ENCODE measurements around the gene IER5L. TPM values are rescaled to one million over a fixed set of nuclear protein-coding genes. Genes with fewer than 3 reads are reported as not detected.

Gene IER5L
- total RNA-seq, 2 experiments from 2014 or later = 8.6 to 8.8 TPM

DNA sequence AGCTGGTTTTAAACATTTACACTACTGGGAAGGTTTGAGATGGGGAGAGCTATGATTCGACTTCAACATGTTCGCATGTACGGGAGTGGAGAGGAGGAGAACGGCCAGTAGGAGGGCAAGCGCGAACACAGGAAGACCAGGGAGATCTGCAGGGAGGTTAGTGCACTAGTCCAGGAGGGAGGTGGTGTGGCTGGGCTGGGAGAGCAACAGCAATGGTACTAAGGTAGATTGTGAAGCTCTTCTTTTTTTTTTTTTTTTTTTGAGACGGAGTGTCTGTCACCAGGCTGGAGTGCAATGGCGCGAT is 16.6 kb downstream of the IER5L start:
- no peak for ATAC-seq (ENCODE audit: low read depth)
- Mint-ChIP-seq H3K27ac (peak overlapping the region; percentile 21), H3K36me3 (no peaks in the 10 kb centered on the region), H3K9me3 (no peaks in the 10 kb centered on the region), H3K27me3 (no peaks in the 10 kb centered on the region), H3K4me3 (no peak overlapping the region), H3K4me1 (peaks cover 2% of the 10 kb centered on the region)
- DNase-seq = no peak
- POLR2A ChIA-PET = interaction anchor here (0.6 kb wide), 1 partner anchor 446 kb away, joined by 3 read pairs; no protein-coding TSS in a partner anchor

DNA sequence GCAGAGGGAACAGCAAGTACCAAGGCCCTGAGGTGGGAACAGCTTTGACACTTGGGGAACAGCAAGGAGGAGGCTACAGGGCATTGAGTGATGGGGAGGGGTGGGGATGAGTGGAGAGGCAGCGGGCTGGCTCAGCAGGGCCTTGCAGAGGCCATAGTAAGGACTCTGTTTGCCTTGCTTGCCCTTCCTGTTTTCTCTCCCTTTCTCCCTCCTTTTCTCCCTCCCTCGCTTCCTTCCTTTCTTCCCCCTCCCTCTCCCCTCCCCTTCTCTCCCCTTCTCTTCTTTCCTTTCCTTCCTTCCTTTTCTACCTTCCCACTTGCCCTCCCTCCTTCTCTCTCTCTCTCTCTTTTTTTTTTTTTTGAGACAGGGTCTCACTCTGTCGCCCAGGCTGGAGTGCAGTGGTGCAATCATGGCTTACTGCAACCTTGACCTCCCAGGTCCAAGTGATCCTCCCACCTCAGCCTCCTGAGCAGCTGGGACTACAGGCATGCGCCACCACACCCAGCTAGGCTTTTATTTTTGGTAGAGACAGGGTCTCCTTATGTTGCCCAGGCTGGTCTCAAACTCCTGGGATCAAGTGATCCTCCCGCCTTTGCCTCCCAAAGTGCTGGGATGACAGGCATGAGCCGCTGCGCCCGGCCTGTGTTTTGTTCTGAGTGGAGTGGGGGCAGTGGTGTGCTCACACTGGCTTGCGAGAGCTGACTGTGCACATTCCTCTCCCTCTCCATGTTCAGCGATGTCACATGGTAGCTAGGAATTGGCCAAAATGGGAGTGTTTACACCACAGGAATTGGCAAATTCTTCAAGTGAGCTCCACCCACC is 17.1 kb downstream of the IER5L start:
- Mint-ChIP-seq H3K36me3 (no peaks in the 10 kb centered on the region), H3K27ac (no peak overlapping the region)

DNA sequence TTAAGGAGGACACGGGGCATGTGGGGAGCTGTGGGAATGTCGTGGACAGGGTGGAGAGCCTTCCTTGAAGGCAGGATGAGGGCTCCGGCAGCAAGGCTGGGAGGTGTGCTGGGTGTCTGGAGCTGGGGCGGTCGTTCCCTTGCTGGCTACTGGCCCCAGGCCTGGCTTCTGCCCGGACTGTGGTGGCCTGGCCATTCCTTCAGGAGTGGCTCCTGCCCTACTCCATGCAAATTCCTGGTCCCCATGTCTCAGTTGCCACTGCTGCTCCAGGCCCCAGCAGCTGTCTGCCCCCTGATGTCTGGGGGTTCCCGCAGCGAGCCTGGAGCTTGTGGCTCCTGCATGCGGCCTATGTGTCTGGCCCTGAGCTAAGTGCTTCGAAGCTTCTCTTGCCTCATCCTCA is 21.9 kb downstream of the IER5L start:
- no peak overlapping the region for H3K27ac Mint-ChIP-seq
- DNase-seq = no peak
- H3K9me3 Mint-ChIP-seq = no peaks in the 10 kb centered on the region
- ATAC-seq (ENCODE audit: low read depth) = no peak
- no peaks in the 10 kb centered on the region for H3K27me3 Mint-ChIP-seq
- no peaks in the 10 kb centered on the region for H3K36me3 Mint-ChIP-seq
- no peaks in the 10 kb centered on the region for H3K4me1 Mint-ChIP-seq
- POLR2A ChIA-PET = no interaction called here
- H3K4me3 Mint-ChIP-seq = no peak overlapping the region

More for the DNA sequence above, 17.1 kb downstream of the IER5L start:
- DNase-seq (no peak), ATAC-seq (ENCODE audit: low read depth) (no peak)
- POLR2A ChIA-PET = interaction anchor here (0.6 kb wide), 1 partner anchor 446 kb away, joined by 3 read pairs; no protein-coding TSS in a partner anchor
- Mint-ChIP-seq H3K4me3 (no peak overlapping the region), H3K27me3 (no peaks in the 10 kb centered on the region), H3K4me1 (peaks cover 2% of the 10 kb centered on the region), H3K9me3 (no peaks in the 10 kb centered on the region)

DNA sequence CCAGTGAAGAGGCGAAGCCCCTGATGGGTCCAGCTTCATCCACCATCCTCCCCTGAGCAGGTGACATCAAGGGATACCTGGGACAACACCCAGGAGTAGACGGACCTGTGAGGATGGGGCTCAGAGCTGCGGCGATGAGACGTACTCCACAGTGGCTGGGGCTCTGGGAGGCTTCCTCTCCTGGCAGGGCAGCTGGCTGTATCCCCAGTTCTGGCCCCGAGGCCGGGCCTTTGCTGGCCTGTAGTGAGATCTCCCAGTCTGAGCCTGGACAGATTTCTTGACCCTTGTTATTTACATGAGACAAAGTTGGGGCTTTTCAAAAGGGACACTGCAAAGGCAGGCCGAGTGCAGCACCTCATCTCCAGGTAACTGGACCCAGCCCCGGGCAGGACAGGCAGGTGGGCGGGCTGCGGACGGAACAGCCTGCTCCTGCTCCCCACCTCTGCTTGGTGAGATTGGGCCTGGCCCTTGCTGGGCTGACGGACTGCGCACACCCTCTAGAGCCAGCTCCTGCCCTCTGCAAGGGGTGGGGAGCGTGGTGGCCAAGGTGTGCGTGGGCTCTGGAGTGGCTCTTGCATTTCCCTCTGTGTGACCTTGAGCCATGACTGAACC is 23.1 kb downstream of the IER5L start:
- H3K9me3 Mint-ChIP-seq = no peaks in the 10 kb centered on the region
- POLR2A ChIA-PET = no interaction called here
- DNase-seq = no peak

DNA sequence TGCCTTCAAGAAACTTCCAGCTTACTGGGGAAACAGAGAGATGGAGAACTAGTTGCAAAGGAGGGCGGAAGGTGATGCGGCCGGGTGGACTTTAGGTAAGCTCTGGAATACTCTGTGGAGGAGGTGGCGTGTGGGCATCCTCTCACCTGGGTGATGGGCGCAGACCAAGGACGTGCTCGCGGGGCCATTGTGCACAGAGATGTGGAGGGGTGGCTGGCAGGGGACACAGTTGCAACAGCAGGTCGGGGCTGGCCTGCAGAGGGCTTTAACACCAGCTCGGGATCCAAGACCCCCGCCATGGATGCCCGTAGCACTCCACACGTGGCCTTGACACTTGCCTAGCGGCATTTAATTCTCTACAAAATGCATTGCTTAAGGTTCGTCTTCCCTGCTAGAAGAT is 26.6 kb downstream of the IER5L start:
- POLR2A ChIA-PET = interaction anchor here (1.2 kb wide), 1 partner anchor 11 kb away, joined by 5 read pairs; no protein-coding TSS in a partner anchor
- Mint-ChIP-seq H3K27me3 (no peaks in the 10 kb centered on the region), H3K36me3 (no peaks in the 10 kb centered on the region), H3K4me3 (no peak overlapping the region), H3K4me1 (peaks cover 4% of the 10 kb centered on the region), H3K27ac (peak overlapping the region; percentile 13), H3K9me3 (no peaks in the 10 kb centered on the region)
- ATAC-seq (ENCODE audit: low read depth) (no peak), DNase-seq (no peak)

More for the DNA sequence above, 23.1 kb downstream of the IER5L start:
- H3K4me1 Mint-ChIP-seq = no peaks in the 10 kb centered on the region
- H3K27ac Mint-ChIP-seq = no peak overlapping the region
- no peak for ATAC-seq (ENCODE audit: low read depth)
- no peak overlapping the region for H3K4me3 Mint-ChIP-seq
- H3K27me3 Mint-ChIP-seq = no peaks in the 10 kb centered on the region
- no peaks in the 10 kb centered on the region for H3K36me3 Mint-ChIP-seq

DNA sequence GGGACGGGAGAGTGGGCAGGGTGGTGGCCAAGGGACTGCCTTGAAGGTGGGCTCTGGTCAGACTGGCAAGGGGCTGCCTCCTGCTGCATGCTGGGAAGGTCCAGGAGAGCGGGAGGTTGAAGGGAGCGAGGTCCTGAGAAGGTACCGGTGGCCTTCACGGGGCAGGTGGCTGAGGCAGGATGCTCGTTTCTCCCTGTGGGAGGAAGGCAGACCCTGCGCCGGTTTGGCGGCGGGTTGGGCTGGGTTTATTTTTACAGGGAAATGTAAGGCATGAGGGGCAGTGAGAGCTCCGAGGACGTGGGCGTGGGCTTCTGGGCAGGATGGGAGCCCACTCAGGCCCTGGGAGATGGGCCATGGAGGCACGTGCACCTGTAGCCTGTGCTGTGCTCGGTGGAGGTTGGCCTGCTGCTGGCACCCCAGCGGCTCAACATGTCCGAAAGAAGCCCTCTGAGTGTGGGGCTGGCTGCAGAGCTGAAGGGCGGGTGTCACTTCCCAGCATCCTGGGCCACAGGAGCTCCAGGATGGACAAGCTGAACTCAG is 27.3 kb downstream of the IER5L start:
- no peak overlapping the region for H3K4me3 Mint-ChIP-seq
- ATAC-seq (ENCODE audit: low read depth) (no peak), DNase-seq (no peak)
- H3K27me3 Mint-ChIP-seq = no peaks in the 10 kb centered on the region
- H3K27ac Mint-ChIP-seq = no peak overlapping the region
- H3K36me3 Mint-ChIP-seq = peaks cover 2% of the 10 kb centered on the region
- POLR2A ChIA-PET = no interaction called here
- peaks cover 4% of the 10 kb centered on the region for H3K4me1 Mint-ChIP-seq
- no peaks in the 10 kb centered on the region for H3K9me3 Mint-ChIP-seq

DNA sequence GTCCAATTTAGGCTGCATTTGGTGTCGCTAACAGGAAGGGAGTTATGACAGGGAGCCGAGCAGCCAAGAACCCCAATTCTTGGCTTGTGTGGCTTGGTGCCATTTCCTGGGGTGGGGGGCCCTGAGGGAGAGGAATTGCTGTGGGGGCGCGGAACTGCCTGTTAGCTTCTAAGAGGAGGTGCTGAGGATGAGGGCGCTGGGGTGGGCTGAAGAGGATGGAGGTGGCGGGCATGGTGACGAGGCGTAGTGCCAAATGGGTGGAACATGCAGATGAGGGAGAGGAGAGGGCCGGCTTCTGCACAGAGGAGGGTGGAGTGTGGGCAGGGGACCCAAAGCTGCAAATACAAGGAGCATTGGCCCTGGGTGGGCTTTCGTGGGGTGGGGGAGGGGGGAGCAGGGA is 27.9 kb downstream of the IER5L start:
- DNase-seq (no peak), ATAC-seq (ENCODE audit: low read depth) (no peak)
- POLR2A ChIA-PET = no interaction called here
- no peak overlapping the region for H3K4me3 Mint-ChIP-seq
- H3K27ac Mint-ChIP-seq = peak overlapping the region; percentile 10
- peaks cover 2% of the 10 kb centered on the region for H3K36me3 Mint-ChIP-seq
- no peaks in the 10 kb centered on the region for H3K9me3 Mint-ChIP-seq
- no peaks in the 10 kb centered on the region for H3K27me3 Mint-ChIP-seq
- H3K4me1 Mint-ChIP-seq = peaks cover 4% of the 10 kb centered on the region

DNA sequence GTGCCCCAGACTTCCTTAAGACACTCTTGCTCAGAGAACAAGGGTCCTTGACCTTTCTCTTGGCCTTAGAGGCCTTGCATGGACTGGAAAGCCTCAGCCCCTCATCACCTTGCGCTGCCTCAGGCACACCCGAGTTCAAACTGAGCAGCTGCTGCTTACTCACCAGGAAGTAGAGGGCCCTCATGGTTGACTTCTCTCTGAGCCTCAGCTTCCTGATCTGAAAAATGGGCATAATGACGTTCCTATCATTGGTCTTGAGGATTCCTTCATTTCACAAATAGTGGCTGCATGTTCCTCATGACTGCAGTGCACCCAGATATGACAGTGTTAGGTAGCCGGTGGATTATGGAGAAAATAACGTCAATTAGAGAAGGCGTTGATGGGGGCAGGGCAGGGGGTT is 28.6 kb downstream of the IER5L start:
- Mint-ChIP-seq H3K27me3 (no peaks in the 10 kb centered on the region), H3K36me3 (peaks cover 2% of the 10 kb centered on the region), H3K27ac (peak overlapping the region; percentile 51), H3K4me1 (peaks cover 4% of the 10 kb centered on the region), H3K4me3 (no peak overlapping the region), H3K9me3 (no peaks in the 10 kb centered on the region)
- POLR2A ChIA-PET = no interaction called here
- no peak for DNase-seq
- ATAC-seq (ENCODE audit: low read depth) = no peak

DNA sequence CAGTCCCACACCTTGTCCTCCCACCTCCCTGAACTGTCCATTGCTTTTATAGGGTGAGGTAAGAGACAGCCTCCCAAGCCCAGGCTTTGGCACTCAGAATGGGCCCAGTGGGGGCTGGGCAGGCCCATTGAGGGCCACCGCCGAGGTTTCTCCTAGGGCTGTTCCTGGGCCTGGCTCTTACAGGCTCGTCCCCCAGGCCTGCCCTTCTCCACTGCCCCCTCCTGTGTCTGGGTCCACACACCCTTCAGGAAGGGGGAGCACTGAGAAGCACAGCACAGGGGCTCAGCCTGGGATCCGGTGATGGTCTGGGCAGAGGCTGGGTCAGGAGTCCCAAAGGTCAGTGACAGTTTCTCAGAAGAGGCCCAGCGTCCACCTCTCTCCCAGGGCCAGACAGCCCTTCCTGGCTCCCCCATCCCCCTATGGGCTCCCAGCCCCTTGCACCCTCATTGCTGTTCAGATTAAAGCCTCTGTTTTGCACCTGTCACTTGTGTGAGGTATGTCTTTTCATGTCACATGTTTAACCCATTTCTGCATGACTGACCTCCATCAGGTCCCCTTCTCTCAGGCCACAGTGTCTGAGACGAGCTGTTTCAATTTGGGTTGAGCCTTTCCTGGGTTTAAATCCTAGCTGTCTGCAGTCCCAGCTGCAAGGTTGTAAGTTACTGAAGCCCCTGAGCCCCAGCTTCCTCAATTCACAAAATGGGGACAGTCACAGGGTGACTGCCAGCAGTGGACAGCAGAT is 29.4 kb downstream of the IER5L start:
- peak overlapping the region; percentile 32 for H3K27ac Mint-ChIP-seq
- DNase-seq = no peak
- POLR2A ChIA-PET = no interaction called here
- no peak for ATAC-seq (ENCODE audit: low read depth)
- no peaks in the 10 kb centered on the region for H3K27me3 Mint-ChIP-seq
- no peaks in the 10 kb centered on the region for H3K9me3 Mint-ChIP-seq
- no peak overlapping the region for H3K4me3 Mint-ChIP-seq
- peaks cover 7% of the 10 kb centered on the region for H3K36me3 Mint-ChIP-seq
- peaks cover 4% of the 10 kb centered on the region for H3K4me1 Mint-ChIP-seq

DNA sequence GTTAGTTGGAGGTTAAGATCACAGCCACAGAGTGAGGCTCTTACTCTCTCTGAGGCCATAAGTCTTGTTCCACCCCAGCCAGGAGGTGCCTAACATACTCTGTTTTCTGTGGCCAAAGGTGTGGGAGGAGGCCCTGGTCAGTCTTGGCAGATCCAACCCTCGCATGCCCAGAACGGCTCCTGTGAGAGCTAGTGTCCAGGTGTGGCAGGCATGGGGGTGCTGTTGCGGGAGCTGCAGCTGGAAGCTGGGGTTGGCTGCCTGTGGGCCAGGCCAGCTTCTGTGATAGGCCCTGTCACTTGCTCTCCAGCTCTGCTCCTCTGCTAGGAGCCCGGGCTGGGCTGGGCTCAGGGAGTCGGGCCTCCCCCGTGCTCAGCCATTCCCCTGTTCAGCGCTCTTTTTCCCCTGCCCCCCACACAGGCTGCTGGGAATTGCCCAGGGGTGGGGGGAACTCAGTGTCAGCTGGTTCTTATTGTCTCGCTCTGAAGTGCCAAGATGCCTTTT is 31.6 kb downstream of the IER5L start:
- no peak for ATAC-seq (ENCODE audit: low read depth)
- H3K9me3 Mint-ChIP-seq = no peaks in the 10 kb centered on the region
- peak overlapping the region; percentile 45 for H3K27ac Mint-ChIP-seq
- POLR2A ChIA-PET = interaction anchor here (1.1 kb wide), 1 partner anchor 463 kb away, joined by 3 read pairs; no protein-coding TSS in a partner anchor
- H3K4me3 Mint-ChIP-seq = no peak overlapping the region
- peaks cover 12% of the 10 kb centered on the region for H3K4me1 Mint-ChIP-seq
- DNase-seq = no peak
- peaks cover 14% of the 10 kb centered on the region for H3K36me3 Mint-ChIP-seq
- H3K27me3 Mint-ChIP-seq = no peaks in the 10 kb centered on the region

DNA sequence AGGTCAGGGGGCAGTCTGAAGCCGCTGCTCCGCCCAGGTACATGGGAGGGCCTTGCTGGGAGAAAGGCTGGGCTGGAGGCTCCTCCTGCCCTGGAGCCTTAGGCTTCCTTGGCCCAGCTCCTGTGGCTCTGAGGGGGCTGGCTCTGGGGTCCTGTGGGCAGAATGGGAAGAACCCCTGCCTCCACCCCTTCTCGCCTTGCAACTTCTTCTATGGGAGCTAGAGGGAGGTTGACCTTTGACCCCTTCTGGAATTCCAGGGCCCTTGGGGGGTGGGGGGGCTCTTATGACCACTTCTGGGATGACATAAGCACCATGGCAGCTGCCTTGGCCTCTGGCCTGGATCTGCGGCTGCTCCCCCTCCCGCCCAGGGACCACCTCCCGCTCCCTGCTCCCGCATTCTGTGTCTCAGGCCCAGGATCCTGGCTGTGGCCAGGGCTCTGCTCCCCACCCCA is 32.2 kb downstream of the IER5L start:
- POLR2A ChIA-PET = interaction anchor here (1.1 kb wide), 1 partner anchor 463 kb away, joined by 3 read pairs; no protein-coding TSS in a partner anchor

DNA sequence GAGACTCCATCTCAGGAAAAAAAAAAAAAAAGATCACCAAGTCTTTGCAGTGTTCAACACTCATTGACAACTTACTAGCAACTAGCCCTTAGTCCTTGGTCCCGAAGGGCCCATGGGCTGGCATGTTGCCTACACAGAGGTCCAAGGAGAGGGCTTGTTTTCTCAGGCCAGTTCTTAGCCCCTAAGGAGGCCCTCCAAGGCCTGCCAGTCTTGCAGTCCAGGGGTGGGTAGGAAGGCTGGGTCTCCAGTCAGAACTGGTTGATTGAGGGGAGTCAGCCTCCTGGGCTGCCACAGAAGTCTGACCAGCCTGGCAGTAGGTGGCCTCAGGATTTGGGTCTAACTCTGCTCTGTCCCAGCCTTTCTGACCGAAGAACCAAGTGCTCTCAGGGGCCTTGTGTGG is 32.7 kb downstream of the IER5L start:
- Mint-ChIP-seq H3K27me3 (no peaks in the 10 kb centered on the region), H3K9me3 (no peaks in the 10 kb centered on the region), H3K36me3 (peaks cover 14% of the 10 kb centered on the region), H3K27ac (no peak overlapping the region), H3K4me3 (no peak overlapping the region), H3K4me1 (peaks cover 20% of the 10 kb centered on the region)
- POLR2A ChIA-PET = interaction anchor here (0.6 kb wide), 1 partner anchor 44 kb away, joined by 3 read pairs; no protein-coding TSS in a partner anchor
- ATAC-seq (ENCODE audit: low read depth) = no peak
- no peak for DNase-seq

More for the DNA sequence above, 32.2 kb downstream of the IER5L start:
- H3K4me1 Mint-ChIP-seq = peaks cover 17% of the 10 kb centered on the region
- no peaks in the 10 kb centered on the region for H3K9me3 Mint-ChIP-seq
- no peaks in the 10 kb centered on the region for H3K27me3 Mint-ChIP-seq
- ATAC-seq (ENCODE audit: low read depth) (no peak), DNase-seq (no peak)
- H3K27ac Mint-ChIP-seq = peak overlapping the region; percentile 45
- H3K4me3 Mint-ChIP-seq = no peak overlapping the region
- peaks cover 14% of the 10 kb centered on the region for H3K36me3 Mint-ChIP-seq

All from activated naive CD8-positive, alpha-beta T cell treated with anti-CD3 and anti-CD28 coated beads, Interleukin-2, amount 10 ng/mL, durations not matched to agents 7 days and 5 days (primary cell).